Liver (tissue), 9 donors: ENCODE data around the gene PPP6R2. TPM values are rescaled to one million over a fixed set of nuclear protein-coding genes. Genes with fewer than 3 reads are reported as not detected.

ENCODE experiments used
- DNase-seq: peaks from one replicate; pipeline ENCODE4 v3.0.0-alpha.2; 2017; ENCODE audit warnings: low spot score
- H3K27ac ChIP-seq, 2 donors: one replicate each; pipeline ENCODE4 v1.7.0; 2013; ENCODE audit warnings: inconsistent platforms in 2 of 2, low read length in 2 of 2, control low read depth in 1 of 2, low read depth in 1 of 2, mild to moderate bottlenecking in 1 of 2
- H3K27me3 ChIP-seq, 4 donors: one replicate each; pipeline versions ENCODE4 v1.6.1 to v1.7.0; 2013; ENCODE audit warnings: low read length in 3 of 4, inconsistent platforms in 1 of 4, mild to moderate bottlenecking in 1 of 4, moderate library complexity in 1 of 4; ENCODE audit not compliant: control insufficient read depth in 4 of 4, insufficient read depth in 4 of 4
- H3K36me3 ChIP-seq, 4 donors: one replicate each; pipeline versions ENCODE4 v1.6.1 to v1.7.0; 2013; ENCODE audit warnings: low read length in 3 of 4, mild to moderate bottlenecking in 3 of 4, low read depth in 1 of 4, moderate library complexity in 1 of 4; ENCODE audit not compliant: control insufficient read depth in 4 of 4, insufficient read depth in 3 of 4
- H3K4me1 ChIP-seq, 4 donors: one replicate each; pipeline versions ENCODE4 v1.6.1 to v1.7.0; 2013; ENCODE audit warnings: low read length in 3 of 4, mild to moderate bottlenecking in 3 of 4, moderate library complexity in 1 of 4; ENCODE audit not compliant: control insufficient read depth in 4 of 4, insufficient read depth in 4 of 4
- H3K4me3 ChIP-seq, 3 donors: one replicate each; pipeline versions ENCODE4 v1.6.1 to v1.7.0; 2013; ENCODE audit warnings: low read length in 3 of 3, control low read depth in 1 of 3, low read depth in 1 of 3, mild to moderate bottlenecking in 1 of 3
- H3K9ac ChIP-seq, 2 donors: one replicate each; pipeline ENCODE4 v1.7.0; 2013; ENCODE audit warnings: low read length in 2 of 2, mild to moderate bottlenecking in 2 of 2, moderate library complexity in 2 of 2, control low read depth in 1 of 2, low read depth in 1 of 2
- H3K9me3 ChIP-seq, 4 donors: one replicate each; pipeline versions ENCODE4 v1.6.1 to v1.7.0; 2013; ENCODE audit warnings: low read length in 3 of 4; ENCODE audit not compliant: control insufficient read depth in 4 of 4
- ATF3 ChIP-seq: IDR thresholded peaks from 2 replicates; pipeline ENCODE4 v1.6.1; 2016; ENCODE audit warnings: antibody characterized with exemption
- CTCF ChIP-seq: fragments of 150-350 bp; IDR thresholded peaks from 2 replicates; pipeline ENCODE4 v1.5.1; 2017; ENCODE audit warnings: improper control_type of control experiment, low read depth, low read length; ENCODE audit not compliant: missing input control
- EGR1 ChIP-seq, 2 donors: IDR thresholded peaks; 2 replicates each; pipeline ENCODE4 v1.6.1; 2016 to 2018; ENCODE audit warnings: antibody characterized with exemption in 2 of 2, low read depth in 2 of 2
- FOXA1 ChIP-seq: IDR thresholded peaks from 2 replicates; pipeline ENCODE4 v1.6.1; 2016; ENCODE audit warnings: antibody characterized with exemption
- FOXA2 ChIP-seq: IDR thresholded peaks from 2 replicates; pipeline ENCODE4 v1.6.1; 2016; ENCODE audit warnings: antibody characterized with exemption
- GABPA ChIP-seq, 2 donors: IDR thresholded peaks in 1 of 2; conservative IDR thresholded peaks in 1 of 2; 2 replicates each; pipeline ENCODE4 v1.6.1; 2016; ENCODE audit warnings: antibody characterized with exemption in 2 of 2, mild to moderate bottlenecking in 1 of 2, moderate library complexity in 1 of 2
- HNF4A ChIP-seq, 2 donors: conservative IDR thresholded peaks; 2 replicates each; pipeline ENCODE4 v1.6.1; 2016; ENCODE audit warnings: antibody characterized with exemption in 2 of 2, mild to moderate bottlenecking in 2 of 2
- HNF4G ChIP-seq: IDR thresholded peaks from 2 replicates; pipeline ENCODE4 v1.6.1; 2016; ENCODE audit warnings: antibody characterized with exemption
- JUND ChIP-seq, 2 donors: IDR thresholded peaks; 2 replicates each; pipeline ENCODE4 v1.6.1; 2016; ENCODE audit warnings: antibody characterized with exemption in 2 of 2
- MAX ChIP-seq: IDR thresholded peaks from 2 replicates; pipeline ENCODE4 v1.6.1; 2016; ENCODE audit warnings: antibody characterized with exemption
- NR2F2 ChIP-seq: IDR thresholded peaks from 2 replicates; pipeline ENCODE4 v1.6.1; 2016; ENCODE audit warnings: antibody characterized with exemption
- RAD21 ChIP-seq, 2 donors: IDR thresholded peaks; 2 replicates each; pipeline ENCODE4 v1.6.1; 2016; ENCODE audit warnings: antibody characterized with exemption in 2 of 2, mild to moderate bottlenecking in 2 of 2
- REST ChIP-seq: IDR thresholded peaks from 2 replicates; pipeline ENCODE4 v1.6.1; 2016; ENCODE audit warnings: antibody characterized with exemption, mild to moderate bottlenecking
- RXRA ChIP-seq, 2 donors: IDR thresholded peaks; 2 replicates each; pipeline ENCODE4 v1.6.1; 2017 to 2018; ENCODE audit warnings: antibody characterized with exemption in 2 of 2, mild to moderate bottlenecking in 1 of 2
- YY1 ChIP-seq: IDR thresholded peaks from 2 replicates; pipeline ENCODE4 v1.6.1; 2016; ENCODE audit warnings: antibody characterized with exemption, mild to moderate bottlenecking
- WGBS: extraction: QIAGEN DNeasy Blood & Tissue Kit; methylation state at CpG from one replicate; pipeline ENCODE4 v1.1.7; 2013; 5-methylcytosine and 5-hydroxymethylcytosine counted together
- polyA plus RNA-seq, 2 donors: library from polyadenylated mRNA; stranded (reverse) in 1 of 2; unstranded in 1 of 2; fragments of 200-250 nt in 1 of 2; fragments of >200 nt in 1 of 2; fragmentation: Nextera tagmentation in 1 of 2; extraction: Ambion mirVana in 1 of 2; gene quantifications; one replicate each; pipeline versions ENCODE4 v1.2.1 to v1.2.3, GENCODE V29; 2013 to 2015
- total RNA-seq, 2 donors: library from RNA; depleted of rRNA; stranded (reverse); fragments of >200 nt; gene quantifications; one replicate each; pipeline ENCODE4 v1.2.3, GENCODE V29; 2014
- donor health status: healthy.
- donor health status: healthy.
- donor health status: healthy.
- donor health status: healthy.
- donor health status: healthy.

Gene PPP6R2
- total and polyA plus RNA-seq, 4 donors, result 28.8 to 117 (median 47.2) TPM

GRCh38 chr22:50439314-50439870 lies 96.3 kb downstream of the PPP6R2 start:
- H3K4me1 ChIP-seq, result peaks cover 0 to 3% (median 0%) of the 10 kb centered on the region in 4 donors
- TF ChIP-seq REST (no peak), NR2F2 (no peak), JUND (IDR thresholded peaks at IDR 0.05) (no peak), FOXA2 (no peak), ATF3 (no peak), GABPA (IDR thresholded peaks at IDR 0.05 in 1 of 2, conservative IDR thresholded peaks at IDR 0.05 in 1 of 2) (no peak), CTCF (no peak), RXRA (IDR thresholded peaks at IDR 0.05) (no peak), HNF4G (no peak), EGR1 (IDR thresholded peaks at IDR 0.05; ENCODE audit: low read depth in 2 of 2) (no peak)
- 84% methylated on average over 17 of the region's 17 CpGs for WGBS
- no peak overlapping the region for H3K4me3 ChIP-seq
- peaks cover 10 to 70% (median 38%) of the 10 kb centered on the region in 4 donors for H3K36me3 ChIP-seq
- H3K27me3 ChIP-seq, result no peaks in the 10 kb centered on the region
- no peak overlapping the region for H3K27ac ChIP-seq
- no peaks in the 10 kb centered on the region for H3K9me3 ChIP-seq
- DNase-seq, result no peak
- no peak overlapping the region for H3K9ac ChIP-seq

- Histone ChIP-seq H3K4me1 (peaks cover 0 to 3% (median 0%) of the 10 kb centered on the region in 4 donors), H3K9ac (no peak overlapping the region), H3K36me3 (peaks cover 10 to 67% (median 38%) of the 10 kb centered on the region in 4 donors), H3K4me3 (no peak overlapping the region), H3K27ac (no peak overlapping the region), H3K27me3 (no peaks in the 10 kb centered on the region), H3K9me3 (no peaks in the 10 kb centered on the region)
- WGBS, result 88% methylated on average over 10 of the region's 10 CpGs
- TF ChIP-seq MAX, result no peak
- no peak for TF ChIP-seq RXRA (IDR thresholded peaks at IDR 0.05)
- no peak for TF ChIP-seq FOXA2
- no peak for TF ChIP-seq RAD21 (IDR thresholded peaks at IDR 0.05)
- TF ChIP-seq ATF3, result no peak
- no peak for TF ChIP-seq YY1
- no peak for TF ChIP-seq FOXA1
- TF ChIP-seq GABPA (IDR thresholded peaks at IDR 0.05 in 1 of 2, conservative IDR thresholded peaks at IDR 0.05 in 1 of 2), result no peak
- no peak for TF ChIP-seq JUND (IDR thresholded peaks at IDR 0.05)
- TF ChIP-seq HNF4A (conservative IDR thresholded peaks at IDR 0.05), result no peak
- no peak for DNase-seq
These were observed 96.8 kb downstream of the PPP6R2 start for GRCh38 chr22:50439871-50440331.
